Activated T-helper 2 cell treated with anti-CD3 and anti-CD28 coated beads, Interferon-gamma antibody, Interleukin-2, Interleukin-4, amounts not matched to agents 10 μg/mL and 5 μg/mL and 100 μg/mL, durations not matched to agents 14 hours and 24 hours and 36 hours (primary cell): ENCODE measurements around the gene TLR7. TPM values are rescaled to one million over a fixed set of nuclear protein-coding genes. Genes with fewer than 3 reads are reported as not detected.

ENCODE experiments used
- DNase-seq: peaks from one replicate; pipeline ENCODE4 v3.0.0; 2021; ENCODE audit warnings: low spot score
- H3K27ac Mint-ChIP-seq: one replicate; pipeline ENCODE4 v1.8.0; 2021; ENCODE audit warnings: mixed read lengths
- H3K27me3 Mint-ChIP-seq: one replicate; pipeline ENCODE4 v1.8.0; 2021; ENCODE audit warnings: low read depth, mixed read lengths
- H3K36me3 Mint-ChIP-seq: one replicate; pipeline ENCODE4 v1.8.0; 2021; ENCODE audit warnings: low read depth, mixed read lengths
- H3K4me1 Mint-ChIP-seq: one replicate; pipeline ENCODE4 v1.8.0; 2021; ENCODE audit warnings: low read depth, mixed read lengths
- H3K4me3 Mint-ChIP-seq: one replicate; pipeline ENCODE4 v1.8.0; 2021; ENCODE audit warnings: low read depth, mild to moderate bottlenecking, moderate library complexity, mixed read lengths
- H3K9me3 Mint-ChIP-seq: one replicate; pipeline ENCODE4 v1.8.0; 2021; ENCODE audit warnings: mixed read lengths
- intact Hi-C: fragments of 100-400 bp; cut with micrococcal nuclease; formaldehyde crosslinking; loops from one replicate; pipeline ENCODE4 v1.15.1; 2023
- total RNA-seq: library from RNA; stranded (reverse); gene quantifications from 2 replicates; pipeline ENCODE4 v1.2.3, GENCODE V29; 2022

Gene TLR7
- total RNA-seq, 1 donor from 2014 or later, result not detected

DNA sequence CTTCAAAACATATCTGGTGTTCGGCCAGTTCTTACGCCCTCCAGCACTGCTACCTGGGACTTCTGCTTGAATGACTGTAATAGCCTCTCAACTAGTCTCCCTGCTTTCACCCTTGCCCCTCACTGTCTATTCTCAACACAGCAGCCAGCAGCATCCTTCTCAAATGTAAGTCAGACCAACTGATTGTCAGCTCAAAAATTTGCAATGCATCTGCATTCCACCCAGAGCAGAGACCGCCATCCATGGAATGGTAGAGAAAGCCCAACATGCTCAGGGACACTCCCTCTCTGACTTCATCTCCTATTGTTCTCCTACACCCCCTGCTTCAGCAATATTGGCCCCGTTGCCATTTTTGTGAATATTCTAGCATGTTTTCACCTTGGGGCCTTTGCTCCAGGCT lies 5.9 kb downstream of the TLR7 start:
- H3K27ac Mint-ChIP-seq, result no peak overlapping the region
- H3K27me3 Mint-ChIP-seq, result no peaks in the 10 kb centered on the region
- intact Hi-C loops, result no loop called here
- no peaks in the 10 kb centered on the region for H3K36me3 Mint-ChIP-seq
- no peaks in the 10 kb centered on the region for H3K9me3 Mint-ChIP-seq
- H3K4me3 Mint-ChIP-seq, result no peak overlapping the region
- H3K4me1 Mint-ChIP-seq, result peaks cover 6% of the 10 kb centered on the region
- DNase-seq, result no peak

DNA sequence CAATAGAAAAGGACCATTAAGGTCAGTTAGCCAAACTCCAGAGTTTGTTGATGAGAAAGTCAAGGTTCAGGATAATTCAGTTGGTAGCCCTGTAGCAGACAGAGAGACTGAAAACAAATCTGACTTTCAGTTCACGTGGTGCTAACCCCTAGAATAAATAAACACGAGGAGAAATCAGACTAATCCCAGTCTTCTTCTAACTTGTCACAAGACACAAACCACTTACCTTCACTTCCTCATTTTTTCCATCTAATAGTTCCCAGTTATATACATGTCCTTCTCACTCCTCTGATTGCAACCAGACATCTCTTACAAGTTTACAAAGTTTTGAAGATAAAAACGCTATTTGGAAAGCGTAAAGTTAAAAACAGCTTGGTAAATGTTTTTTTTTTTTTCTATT lies 7.7 kb downstream of the TLR7 start:
- DNase-seq, result no peak
- no peaks in the 10 kb centered on the region for H3K27me3 Mint-ChIP-seq
- H3K9me3 Mint-ChIP-seq, result no peaks in the 10 kb centered on the region
- no peaks in the 10 kb centered on the region for H3K36me3 Mint-ChIP-seq
- no peak overlapping the region for H3K4me3 Mint-ChIP-seq
- H3K4me1 Mint-ChIP-seq, result no peaks in the 10 kb centered on the region
- no peak overlapping the region for H3K27ac Mint-ChIP-seq
- intact Hi-C loops, result no loop called here

DNA sequence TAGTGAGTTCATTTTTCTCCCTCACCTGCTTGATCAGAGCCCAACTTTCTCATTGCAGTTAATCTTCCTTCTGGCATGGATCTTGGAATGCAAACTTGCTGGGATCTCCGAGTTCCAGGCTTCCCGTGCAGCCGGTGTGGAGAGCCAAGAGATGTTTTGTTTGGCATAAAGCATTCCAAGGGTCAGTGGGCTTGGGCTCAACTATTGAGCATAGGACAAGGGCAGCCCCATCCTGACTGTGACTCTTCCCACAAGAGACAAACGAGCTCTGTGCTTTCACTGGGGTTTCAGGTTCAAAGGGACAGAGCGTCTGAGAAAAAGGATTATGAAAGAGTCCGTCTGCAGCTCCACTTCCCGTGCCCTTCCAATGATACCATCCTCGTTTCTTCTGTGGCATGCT lies 10.5 kb downstream of the TLR7 start:
- Mint-ChIP-seq H3K4me3 (no peak overlapping the region), H3K4me1 (no peaks in the 10 kb centered on the region), H3K27ac (no peak overlapping the region), H3K9me3 (no peaks in the 10 kb centered on the region), H3K36me3 (no peaks in the 10 kb centered on the region), H3K27me3 (no peaks in the 10 kb centered on the region)
- intact Hi-C loops, result no loop called here
- no peak for DNase-seq

- Mint-ChIP-seq H3K27me3 (peaks cover 5% of the 10 kb centered on the region), H3K27ac (no peak overlapping the region), H3K36me3 (no peaks in the 10 kb centered on the region), H3K9me3 (no peaks in the 10 kb centered on the region), H3K4me3 (no peak overlapping the region), H3K4me1 (no peaks in the 10 kb centered on the region)
- DNase-seq, result no peak
- intact Hi-C loops, result no loop called here
Measured at GRCh38 chrX:12878536-12878935, 11.7 kb downstream of the TLR7 start.

- no peak overlapping the region for H3K4me3 Mint-ChIP-seq
- H3K27ac Mint-ChIP-seq, result no peak overlapping the region
- intact Hi-C loops, result no loop called here
- no peaks in the 10 kb centered on the region for H3K36me3 Mint-ChIP-seq
- DNase-seq, result no peak
- peaks cover 12% of the 10 kb centered on the region for H3K27me3 Mint-ChIP-seq
- H3K9me3 Mint-ChIP-seq, result no peaks in the 10 kb centered on the region
- H3K4me1 Mint-ChIP-seq, result no peaks in the 10 kb centered on the region
Measured at GRCh38 chrX:12881914-12882313, 15.0 kb downstream of the TLR7 start.

- intact Hi-C loops, result no loop called here
- H3K9me3 Mint-ChIP-seq, result no peaks in the 10 kb centered on the region
- H3K4me3 Mint-ChIP-seq, result no peak overlapping the region
- peaks cover 7% of the 10 kb centered on the region for H3K4me1 Mint-ChIP-seq
- peaks cover 14% of the 10 kb centered on the region for H3K27me3 Mint-ChIP-seq
- H3K27ac Mint-ChIP-seq, result no peak overlapping the region
- DNase-seq, result no peak
- peaks cover 3% of the 10 kb centered on the region for H3K36me3 Mint-ChIP-seq
Measured at GRCh38 chrX:12885508-12885907, 18.6 kb downstream of the TLR7 start.

DNA sequence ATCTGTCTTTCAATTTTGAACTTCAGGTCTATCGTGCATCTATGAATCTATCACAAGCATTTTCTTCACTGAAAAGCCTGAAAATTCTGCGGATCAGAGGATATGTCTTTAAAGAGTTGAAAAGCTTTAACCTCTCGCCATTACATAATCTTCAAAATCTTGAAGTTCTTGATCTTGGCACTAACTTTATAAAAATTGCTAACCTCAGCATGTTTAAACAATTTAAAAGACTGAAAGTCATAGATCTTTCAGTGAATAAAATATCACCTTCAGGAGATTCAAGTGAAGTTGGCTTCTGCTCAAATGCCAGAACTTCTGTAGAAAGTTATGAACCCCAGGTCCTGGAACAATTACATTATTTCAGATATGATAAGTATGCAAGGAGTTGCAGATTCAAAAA lies 19.7 kb downstream of the TLR7 start:
- Mint-ChIP-seq H3K4me1 (peaks cover 18% of the 10 kb centered on the region), H3K36me3 (peaks cover 3% of the 10 kb centered on the region), H3K4me3 (no peak overlapping the region), H3K27ac (no peak overlapping the region), H3K27me3 (peaks cover 14% of the 10 kb centered on the region), H3K9me3 (no peaks in the 10 kb centered on the region)
- DNase-seq, result no peak
- intact Hi-C loops, result no loop called here

GRCh38 chrX:12887141-12887540 lies 20.3 kb downstream of the TLR7 start:
- no peak for DNase-seq
- intact Hi-C loops, result no loop called here
- Mint-ChIP-seq H3K27me3 (peaks cover 14% of the 10 kb centered on the region), H3K36me3 (peaks cover 3% of the 10 kb centered on the region), H3K4me1 (peaks cover 20% of the 10 kb centered on the region), H3K9me3 (no peaks in the 10 kb centered on the region), H3K27ac (no peak overlapping the region), H3K4me3 (no peak overlapping the region)

DNA sequence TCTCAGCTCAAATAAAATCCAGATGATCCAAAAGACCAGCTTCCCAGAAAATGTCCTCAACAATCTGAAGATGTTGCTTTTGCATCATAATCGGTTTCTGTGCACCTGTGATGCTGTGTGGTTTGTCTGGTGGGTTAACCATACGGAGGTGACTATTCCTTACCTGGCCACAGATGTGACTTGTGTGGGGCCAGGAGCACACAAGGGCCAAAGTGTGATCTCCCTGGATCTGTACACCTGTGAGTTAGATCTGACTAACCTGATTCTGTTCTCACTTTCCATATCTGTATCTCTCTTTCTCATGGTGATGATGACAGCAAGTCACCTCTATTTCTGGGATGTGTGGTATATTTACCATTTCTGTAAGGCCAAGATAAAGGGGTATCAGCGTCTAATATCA lies 20.9 kb downstream of the TLR7 start:
- Mint-ChIP-seq H3K27me3 (peaks cover 11% of the 10 kb centered on the region), H3K27ac (no peak overlapping the region), H3K9me3 (no peaks in the 10 kb centered on the region), H3K4me3 (no peak overlapping the region), H3K4me1 (peaks cover 25% of the 10 kb centered on the region), H3K36me3 (peaks cover 3% of the 10 kb centered on the region)
- DNase-seq, result no peak
- intact Hi-C loops, result no loop called here

DNA sequence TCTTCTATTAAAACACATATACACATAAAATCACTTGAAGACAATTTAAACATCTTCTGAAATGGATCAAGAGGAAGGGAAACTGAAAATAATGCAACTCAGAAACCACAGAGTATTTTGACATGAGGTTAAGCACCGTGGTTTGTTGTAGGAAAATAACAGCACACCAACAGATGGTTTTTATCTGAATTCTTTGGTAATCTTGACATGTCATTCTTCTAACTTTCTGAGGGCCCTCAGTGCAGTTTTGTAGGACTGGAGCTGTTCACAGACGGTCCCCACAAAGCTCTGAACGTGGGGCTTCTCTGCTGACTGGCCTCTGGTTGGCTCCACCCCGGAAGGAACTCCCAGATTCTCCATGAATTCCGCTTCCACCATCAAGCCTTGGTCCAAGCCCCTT lies 23.6 kb downstream of the TLR7 start:
- Mint-ChIP-seq H3K27me3 (peaks cover 4% of the 10 kb centered on the region), H3K9me3 (no peaks in the 10 kb centered on the region), H3K27ac (peak overlapping the region; percentile 62), H3K4me3 (no peak overlapping the region), H3K36me3 (peaks cover 3% of the 10 kb centered on the region), H3K4me1 (peaks cover 35% of the 10 kb centered on the region)
- no peak for DNase-seq
- intact Hi-C loops, result loop anchor here (5.0 kb wide), 1 partner anchor 1137 kb away; the partner anchor contains the start of gene GEMIN8

- DNase-seq, result no peak
- Mint-ChIP-seq H3K36me3 (peaks cover 3% of the 10 kb centered on the region), H3K27me3 (peaks cover 2% of the 10 kb centered on the region), H3K4me1 (peaks cover 35% of the 10 kb centered on the region), H3K4me3 (no peak overlapping the region), H3K9me3 (no peaks in the 10 kb centered on the region), H3K27ac (no peak overlapping the region)
- intact Hi-C loops, result loop anchor here (5.0 kb wide), 1 partner anchor 1136 kb away; the partner anchor contains the start of gene GEMIN8
Measured at GRCh38 chrX:12891171-12891570, 24.3 kb downstream of the TLR7 start.

DNA sequence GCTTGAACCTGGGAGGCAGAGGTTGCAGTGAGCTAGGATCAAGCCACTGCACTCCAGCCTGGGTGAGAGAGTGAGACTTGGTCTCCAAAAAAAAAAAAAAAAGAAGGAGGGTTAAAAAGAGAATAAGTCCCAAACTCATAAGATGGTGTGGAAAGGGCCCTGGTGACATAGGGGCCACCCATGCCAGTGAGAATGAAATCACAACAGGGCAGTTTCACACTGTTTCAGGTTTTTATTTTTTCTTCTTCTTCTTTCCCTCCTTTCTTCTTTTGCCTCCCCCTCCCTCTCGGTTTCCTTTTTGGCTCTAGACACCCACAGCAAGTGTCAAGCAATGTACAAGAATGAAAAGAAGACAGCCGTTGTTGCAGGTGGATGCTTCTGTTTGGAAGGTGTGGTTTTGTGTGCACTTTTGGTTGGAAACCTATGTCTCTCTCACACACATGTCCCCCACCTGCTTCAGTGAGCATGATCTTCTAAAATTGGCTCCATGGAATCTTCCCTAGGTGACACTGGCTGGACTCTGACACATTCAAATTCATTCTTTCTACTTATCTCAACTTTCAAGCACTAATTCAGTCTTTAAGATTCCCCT lies 25.1 kb downstream of the TLR7 start:
- DNase-seq, result no peak
- Mint-ChIP-seq H3K9me3 (no peaks in the 10 kb centered on the region), H3K27me3 (peaks cover 2% of the 10 kb centered on the region), H3K4me3 (peak overlapping the region; percentile 5), H3K36me3 (peaks cover 3% of the 10 kb centered on the region), H3K4me1 (peaks cover 35% of the 10 kb centered on the region), H3K27ac (peak overlapping the region; percentile 76)
- intact Hi-C loops, result loop anchor here (5.0 kb wide), 1 partner anchor 1135 kb away; the partner anchor contains the start of gene GEMIN8

GRCh38 chrX:12892716-12893115 lies 25.8 kb downstream of the TLR7 start:
- intact Hi-C loops, result loop anchor here (5.0 kb wide), 1 partner anchor 1135 kb away; the partner anchor contains the start of gene GEMIN8
- Mint-ChIP-seq H3K9me3 (no peaks in the 10 kb centered on the region), H3K4me3 (no peak overlapping the region), H3K4me1 (peaks cover 36% of the 10 kb centered on the region), H3K27ac (peak overlapping the region; percentile 76), H3K36me3 (peaks cover 3% of the 10 kb centered on the region), H3K27me3 (peaks cover 2% of the 10 kb centered on the region)
- no peak for DNase-seq
